ENCODE data around the gene KRT13.
A peak's percentile ranks its signal among the peaks of the same experiment; 100 is the strongest.
"Not testable (repeated sequence)": the region's sequence is repeated elsewhere in the genome, so short reads cannot be mapped to it uniquely, and the experiment has no call there.

KRT13 gene

DNA sequence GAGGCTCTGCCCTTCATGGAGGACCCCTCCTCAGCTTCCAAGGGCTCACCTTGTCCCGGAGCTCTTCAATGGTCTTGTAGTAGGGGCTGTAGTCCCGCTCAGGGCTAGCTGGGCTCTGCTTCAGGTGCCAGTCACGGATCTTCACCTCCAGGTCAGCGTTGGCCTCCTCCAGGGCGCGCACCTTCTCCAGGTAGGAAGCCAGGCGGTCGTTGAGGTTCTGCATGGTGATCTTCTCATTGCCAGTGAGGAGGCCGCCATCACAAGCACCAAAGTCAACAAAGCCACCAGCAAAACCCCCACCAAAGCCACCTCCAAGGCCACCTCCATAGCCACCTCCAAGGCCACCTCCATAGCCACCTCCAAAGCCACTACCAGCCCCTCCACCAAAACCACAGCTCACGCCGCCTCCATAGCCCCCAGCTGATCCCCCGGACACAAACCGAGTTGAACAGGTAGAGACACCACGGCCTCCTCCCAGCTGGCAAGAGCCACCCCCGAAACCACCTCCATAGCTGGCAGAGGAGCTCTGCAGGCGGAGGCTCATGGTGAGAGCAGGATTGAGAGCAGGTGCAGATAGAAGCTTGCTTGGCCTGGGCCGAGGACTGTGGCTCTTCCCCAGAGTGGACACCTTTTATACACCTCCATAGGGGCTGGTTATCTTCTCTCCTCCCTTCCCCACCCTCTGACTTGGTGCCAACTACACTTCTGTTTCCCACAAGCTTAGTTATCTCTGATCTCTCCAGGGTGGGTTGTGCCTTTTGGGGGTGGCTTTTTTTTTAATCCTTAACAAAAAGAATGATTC lies at the start of gene KRT13:
Gene KRT13, minus strand, starts transcription at position 606 of the 802 bp plus-strand sequence. Its CDS starts 62 bp downstream, at position 544.
- no peak for DNase-seq (ENCODE audit: low spot score)

DNA sequence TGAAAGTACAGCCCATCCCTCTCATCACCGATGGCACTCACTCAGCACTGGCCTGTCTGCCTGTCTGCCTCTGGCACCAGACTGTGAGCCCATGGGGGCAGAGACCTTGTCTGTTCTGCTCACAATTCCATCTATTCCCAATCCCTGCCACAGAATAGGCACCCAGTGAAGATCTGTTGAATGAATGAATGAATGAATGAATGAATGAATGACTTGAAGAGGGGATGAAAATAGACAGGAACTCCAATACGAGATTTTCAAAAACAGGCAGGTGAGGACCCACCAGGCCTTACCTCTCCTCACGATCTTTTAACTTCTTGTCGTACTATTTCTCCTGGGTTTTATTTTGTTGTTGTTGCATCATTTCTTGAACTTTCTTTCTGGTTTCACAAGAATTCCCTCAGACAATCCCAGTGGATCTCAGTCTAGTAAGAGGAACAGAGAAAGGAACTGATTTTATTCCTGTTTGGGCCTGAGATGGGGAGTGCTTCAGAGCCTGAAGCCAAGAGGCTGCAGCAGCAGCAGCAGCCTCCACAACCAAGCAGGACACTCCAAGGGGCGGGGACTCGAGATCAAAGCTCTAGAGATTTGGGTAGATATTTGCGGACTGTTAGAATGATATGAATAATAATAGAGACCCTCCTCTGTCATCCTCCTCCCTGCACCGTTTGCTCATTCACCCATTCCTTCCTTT lies 48.7 kb upstream of the KRT13 start:
- DNase-seq (ENCODE audit: low spot score), result no peak

DNA sequence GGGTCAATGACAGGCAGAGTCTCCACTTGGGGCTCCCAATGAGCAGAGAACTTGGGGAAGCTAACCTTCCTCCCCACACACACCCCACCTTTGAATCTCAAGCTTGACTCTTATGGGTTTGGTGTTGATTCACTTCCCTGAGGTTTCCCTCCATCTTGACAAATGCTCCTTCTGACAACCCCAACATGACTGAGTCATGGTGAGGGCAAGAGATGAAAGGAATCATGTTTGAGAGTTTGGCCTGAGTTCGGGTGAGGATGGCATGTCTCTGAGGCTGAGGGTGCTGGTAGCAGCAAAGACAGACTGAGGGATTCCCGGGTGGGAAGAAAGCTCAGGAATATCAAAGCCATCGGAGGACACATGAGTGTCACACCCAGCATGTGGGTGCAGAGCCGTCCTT lies 47.8 kb upstream of the KRT13 start:
- DNase-seq (ENCODE audit: low spot score), result no peak

- DNase-seq (ENCODE audit: low spot score), result no peak
Measured at GRCh38 chr17:41552455-41552854, 47.0 kb upstream of the KRT13 start.

DNA sequence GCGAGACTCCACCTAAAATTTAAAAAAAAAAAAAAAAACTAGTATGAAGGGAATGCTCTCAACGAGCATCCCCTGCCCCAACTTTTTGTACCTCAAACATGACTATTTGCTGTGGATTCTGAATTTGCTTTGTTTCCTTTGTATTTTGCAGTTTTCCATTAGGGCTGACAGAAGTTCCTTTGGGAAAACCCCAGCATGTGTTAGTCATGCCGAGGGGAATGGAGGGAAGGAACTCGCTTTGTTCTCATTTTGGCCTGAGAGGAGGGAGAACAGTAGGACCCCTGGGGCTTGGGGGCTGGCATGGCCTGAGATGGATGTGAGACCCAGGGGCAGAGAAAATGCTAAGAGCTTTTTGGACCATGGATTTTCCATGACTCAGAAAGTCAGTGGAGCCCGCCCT lies 46.0 kb upstream of the KRT13 start:
- no peak for DNase-seq (ENCODE audit: low spot score)

GRCh38 chr17:41549596-41550039 lies 44.2 kb upstream of the KRT13 start:
- no peak for DNase-seq (ENCODE audit: low spot score)

DNA sequence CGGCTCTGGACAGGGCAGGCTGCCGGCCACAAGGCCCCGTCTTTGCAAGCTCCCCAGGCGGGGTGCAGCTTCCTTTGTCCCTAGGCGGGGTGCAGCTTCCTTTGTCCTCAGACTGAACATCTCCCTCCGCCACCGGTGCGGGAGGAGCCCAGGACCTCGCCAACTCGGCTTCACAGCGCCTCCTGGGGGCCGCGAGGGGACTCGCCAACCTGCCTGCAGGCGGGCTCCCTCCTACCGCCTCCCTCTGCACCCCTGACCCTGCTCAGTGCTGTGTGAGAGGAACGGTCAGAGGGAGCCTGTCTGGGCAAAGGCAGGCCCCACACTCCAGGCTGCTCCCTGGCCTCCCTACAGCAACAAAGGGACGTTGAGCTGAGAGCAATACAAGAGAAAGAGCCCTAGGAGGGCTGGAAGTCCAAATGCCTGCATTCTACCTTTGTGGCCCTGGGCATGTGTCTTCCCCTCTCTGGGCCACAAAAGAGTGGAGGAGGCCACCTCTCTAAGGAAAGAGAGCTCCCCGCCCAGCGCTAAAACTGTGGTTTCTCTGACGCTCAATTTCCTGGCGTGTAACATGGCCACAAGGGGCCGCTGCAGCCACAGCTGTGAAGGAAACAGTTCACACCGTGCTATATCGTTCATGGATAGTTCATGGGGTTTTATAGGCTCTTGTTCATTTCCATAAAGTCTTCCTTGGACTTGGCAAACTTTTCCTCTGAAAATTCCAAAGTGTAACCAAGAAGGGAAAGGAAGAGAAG lies 43.6 kb upstream of the KRT13 start:
- DNase-seq (ENCODE audit: low spot score), result peak; percentile 96

DNA sequence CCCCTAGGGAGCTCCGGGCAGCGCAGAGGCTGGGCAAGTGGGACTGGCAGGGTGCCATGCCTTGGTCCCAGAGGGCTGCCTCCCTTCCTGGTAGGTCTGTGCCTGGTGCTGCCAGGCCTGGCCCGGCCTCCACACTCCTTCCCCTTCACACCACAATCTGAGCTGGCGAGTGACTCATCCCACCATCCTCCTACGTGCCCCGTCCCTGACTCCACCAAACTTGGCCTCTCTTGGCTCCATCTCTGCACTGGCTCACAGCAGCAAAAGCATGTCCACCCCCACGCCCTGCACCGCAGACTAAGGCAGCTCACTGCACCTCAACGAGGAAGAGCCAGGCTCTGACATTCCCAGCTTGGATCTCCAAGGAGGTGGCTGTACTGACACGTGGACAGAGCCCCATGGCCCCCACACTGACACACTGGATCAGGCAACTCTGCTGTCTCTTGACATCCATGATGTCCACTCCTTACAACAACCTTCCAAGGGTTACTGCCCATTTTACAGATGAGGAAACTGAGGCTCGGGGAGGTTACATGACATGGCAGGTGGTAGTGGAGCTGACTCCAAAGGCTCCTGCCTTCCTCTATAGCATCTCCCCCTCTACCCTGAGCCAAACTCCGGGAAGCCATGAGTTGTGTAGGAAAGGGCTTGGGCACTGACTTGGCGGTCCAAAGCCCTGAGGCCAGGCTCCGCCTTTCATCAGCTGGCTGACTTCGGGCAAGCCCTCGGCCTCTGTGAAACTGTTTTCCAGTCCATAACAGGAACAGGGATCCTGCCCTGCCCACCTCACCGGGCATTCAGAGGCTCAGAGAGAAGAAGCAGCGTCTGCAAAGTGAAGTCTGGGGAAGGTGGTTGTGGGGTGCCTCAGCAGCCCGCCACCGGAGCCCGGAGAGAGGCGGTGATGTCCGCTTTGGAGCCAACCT lies 42.8 kb upstream of the KRT13 start:
- DNase-seq (ENCODE audit: low spot score), result no peak

DNA sequence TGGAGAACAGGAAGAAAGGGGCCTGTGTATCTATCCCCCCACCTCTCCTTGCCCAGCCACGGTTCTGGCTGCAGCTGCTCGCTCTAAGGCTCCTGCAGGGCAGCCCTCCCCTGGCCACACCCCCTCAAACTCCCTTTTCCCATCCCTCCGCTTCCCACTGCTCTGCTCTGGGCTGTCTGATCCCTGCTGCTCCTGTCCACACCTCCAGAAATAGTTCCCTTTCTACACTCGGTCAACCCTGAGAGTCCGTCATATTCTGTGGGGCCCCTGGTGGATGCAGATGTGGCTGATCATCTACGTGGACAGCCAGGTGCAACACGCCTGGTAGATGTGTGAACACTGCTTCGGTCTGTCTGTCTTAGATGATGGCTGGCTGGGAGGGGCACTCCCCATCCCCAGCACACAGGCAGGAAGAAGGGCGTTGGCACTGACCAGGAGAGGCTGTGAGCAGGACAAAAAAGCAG lies 42.0 kb upstream of the KRT13 start:
- no peak for DNase-seq (ENCODE audit: low spot score)

- DNase-seq (ENCODE audit: low spot score), result no peak
Measured at GRCh38 chr17:41546819-41547218, 41.4 kb upstream of the KRT13 start.

DNA sequence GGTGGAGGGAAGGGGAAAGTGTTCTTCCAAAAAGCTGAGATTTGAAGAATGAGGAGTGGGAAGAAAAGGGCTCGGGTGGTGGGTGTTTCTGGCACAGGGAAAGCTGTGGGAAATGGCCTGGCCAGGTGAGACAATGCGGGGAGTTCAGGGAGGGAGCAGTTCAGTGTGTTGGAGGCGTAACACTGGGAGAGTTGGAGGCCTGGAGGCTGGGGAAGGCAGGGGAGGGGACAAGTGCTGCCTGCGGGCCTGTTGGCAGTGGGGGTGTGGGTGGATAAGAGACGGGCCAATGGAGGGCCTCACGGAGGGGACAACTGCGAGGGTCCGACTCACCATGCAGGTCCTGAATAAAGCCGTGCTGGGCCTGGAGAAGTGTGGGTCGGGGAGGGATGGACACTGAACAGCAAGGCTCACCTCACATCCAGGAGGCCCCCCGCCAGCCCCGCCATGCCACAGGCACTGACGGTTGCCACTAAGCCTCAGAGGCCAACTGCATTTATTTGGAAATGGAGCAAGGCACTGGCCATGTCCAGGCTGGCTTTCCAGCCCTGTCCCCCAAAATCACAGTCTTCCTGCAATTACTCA lies 40.5 kb upstream of the KRT13 start:
- no peak for DNase-seq (ENCODE audit: low spot score)

GRCh38 chr17:41544935-41545334 lies 39.5 kb upstream of the KRT13 start:
- no peak for DNase-seq (ENCODE audit: low spot score)

DNA sequence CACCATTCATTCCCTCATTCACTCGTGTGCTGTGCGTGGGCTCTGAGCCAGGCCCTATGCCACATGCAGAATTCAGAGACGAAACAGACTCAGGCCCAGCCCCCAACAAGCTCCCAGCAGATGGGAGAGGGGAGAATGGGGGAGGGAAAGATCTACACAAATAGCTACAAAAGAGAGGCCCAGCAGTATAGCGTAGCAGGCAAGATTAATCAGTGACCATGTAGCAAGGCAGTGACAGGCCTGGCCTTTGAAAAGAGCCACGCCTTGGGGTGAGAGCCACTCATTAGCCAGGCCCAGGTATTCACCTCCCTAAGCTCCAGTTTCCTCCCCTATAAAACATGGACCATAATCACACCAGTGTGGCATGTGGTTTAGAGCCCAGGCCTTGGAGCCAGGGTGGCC lies 39.1 kb upstream of the KRT13 start:
- no peak for DNase-seq (ENCODE audit: low spot score)

- not testable (repeated sequence) for DNase-seq (ENCODE audit: low spot score)
Measured at GRCh38 chr17:41542786-41543185, 37.4 kb upstream of the KRT13 start.

- no peak for DNase-seq (ENCODE audit: low spot score)
Measured at GRCh38 chr17:41542357-41542756, 36.9 kb upstream of the KRT13 start.

DNA sequence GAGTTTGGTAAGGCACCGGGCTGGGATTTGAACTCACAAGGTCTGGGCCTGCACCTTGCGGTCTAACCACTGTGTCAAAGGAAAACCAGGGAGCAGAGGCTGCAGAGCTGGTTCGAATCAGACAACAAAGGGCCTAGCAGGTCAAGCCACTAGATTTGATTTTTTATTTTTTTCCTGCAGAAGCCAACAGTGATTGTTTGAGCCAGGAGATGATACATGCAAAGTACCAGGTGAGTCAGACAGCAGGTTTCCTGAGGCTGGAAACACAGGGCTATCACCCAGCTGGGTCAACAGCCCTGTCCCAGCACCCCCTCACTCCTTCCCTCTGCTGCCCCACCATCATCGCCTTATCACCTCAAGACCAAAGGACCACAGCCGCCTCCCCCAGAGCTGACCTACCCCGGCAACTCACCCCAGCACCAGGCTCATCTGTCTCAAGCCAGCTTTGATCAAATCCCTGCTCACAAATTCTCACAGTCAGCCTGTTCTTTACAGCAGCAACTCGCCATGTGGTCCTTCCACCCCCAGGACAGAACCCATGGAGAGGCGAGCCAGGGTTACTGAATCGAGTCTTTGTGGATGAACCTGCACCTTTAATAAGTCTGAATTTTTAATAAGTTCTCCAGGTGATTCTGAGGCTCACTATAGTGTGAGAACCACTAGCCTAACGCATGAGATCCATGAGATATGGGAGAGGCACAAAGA lies 35.7 kb upstream of the KRT13 start:
- no peak for DNase-seq (ENCODE audit: low spot score)

DNA sequence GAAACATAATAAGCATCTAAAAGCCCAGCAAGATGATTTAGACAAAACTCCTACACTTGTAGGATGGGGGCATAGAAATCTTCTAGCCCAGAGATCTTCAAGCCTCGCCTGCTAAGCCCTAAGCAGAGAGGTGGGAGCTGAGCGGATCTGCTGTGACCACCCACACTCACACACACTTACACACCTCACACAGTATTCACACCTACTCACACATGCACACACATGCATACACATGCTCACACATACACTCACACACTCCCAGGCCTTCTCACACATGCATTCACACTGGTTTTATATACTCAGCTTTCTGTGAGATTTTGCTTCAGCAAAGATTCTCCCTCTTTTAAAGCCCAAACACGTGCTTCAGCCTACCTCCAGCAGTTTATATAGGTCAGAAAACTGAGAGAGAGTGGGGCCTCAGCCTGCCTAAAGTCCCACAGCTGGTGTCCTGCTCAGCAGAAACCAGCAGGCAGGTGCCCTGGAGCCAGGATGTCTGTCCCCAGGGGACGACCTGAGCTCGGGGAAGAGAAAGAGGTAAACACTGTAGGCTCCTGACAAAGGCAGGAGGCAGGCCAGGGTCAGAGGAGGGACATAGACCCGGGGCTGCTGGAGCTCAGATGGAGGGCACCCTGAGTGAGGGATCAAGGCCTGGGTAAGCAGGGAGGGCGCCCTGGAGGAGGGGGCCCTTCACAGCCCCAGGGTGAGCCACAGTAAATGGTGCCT lies 34.7 kb upstream of the KRT13 start:
- DNase-seq (ENCODE audit: low spot score), result no peak

GRCh38 chr17:41539071-41539492 lies 33.7 kb upstream of the KRT13 start:
- no peak for DNase-seq (ENCODE audit: low spot score)

DNA sequence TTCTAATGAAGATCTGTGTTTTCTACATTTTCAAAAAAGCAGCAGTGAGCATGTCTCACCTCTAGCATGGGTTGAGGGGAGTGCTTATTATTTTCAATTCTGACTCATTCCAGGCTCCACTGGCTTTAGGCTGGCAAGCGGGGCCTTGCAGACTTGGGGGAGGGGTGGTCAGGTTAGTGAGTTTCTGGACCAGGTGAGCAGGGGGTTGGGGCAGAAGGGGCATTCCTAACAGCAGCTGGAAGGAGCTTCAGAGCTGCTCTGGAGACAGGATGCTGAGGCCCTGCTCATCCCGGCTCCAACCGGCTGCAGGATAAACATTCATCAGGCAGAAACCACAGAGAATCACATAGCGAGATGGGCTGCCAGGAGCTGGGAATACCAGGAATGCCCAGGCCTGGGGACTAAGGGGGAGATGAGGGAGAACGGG lies 33.2 kb upstream of the KRT13 start:
- DNase-seq (ENCODE audit: low spot score), result no peak

DNA sequence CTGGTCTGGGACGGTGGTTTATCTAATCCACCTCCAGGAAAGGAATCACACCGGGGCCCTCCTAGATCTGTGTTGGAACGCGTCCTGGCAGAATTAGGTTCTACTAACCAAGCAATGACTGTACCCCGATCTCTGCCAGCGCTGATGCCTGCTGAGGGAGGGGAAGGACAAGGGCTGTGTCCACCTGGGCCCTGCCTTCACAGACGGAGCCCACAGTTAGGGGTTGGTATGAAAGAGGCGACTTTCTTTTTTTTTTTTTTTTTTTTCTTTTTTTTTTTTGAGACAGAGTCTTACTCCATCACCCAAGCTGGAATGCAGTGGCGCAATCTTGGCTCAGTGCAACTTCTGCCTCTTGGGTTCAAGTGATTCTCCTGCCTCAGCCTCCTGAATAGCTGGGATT lies 32.6 kb upstream of the KRT13 start:
- DNase-seq (ENCODE audit: low spot score), result no peak

Measured in ecto neural progenitor cell (in vitro differentiated cells).